NCI-H345 (cell line): ENCODE results near the gene GNL3.
A peak's percentile ranks its signal among the peaks of the same experiment; 100 is the strongest.
"Not testable (repeated sequence)": the region's sequence is repeated elsewhere in the genome, so short reads cannot be mapped to it uniquely, and the experiment has no call there.

Source experiments
- DNase-seq: peaks from one replicate; lab custom pipeline; 2025; lab: John Stamatoyannopoulos, UW

GNL3 gene

GRCh38 chr3:52721002-52721729 is 35.3 kb downstream of the GNL3 start:
- DNase-seq, result no peak

GRCh38 chr3:52721730-52722008 is 35.8 kb downstream of the GNL3 start:
- no peak for DNase-seq

GRCh38 chr3:52722491-52722890 is 36.7 kb downstream of the GNL3 start:
- DNase-seq, result no peak

GRCh38 chr3:52723935-52724334 is 38.1 kb downstream of the GNL3 start:
- DNase-seq, result no peak

GRCh38 chr3:52724511-52724910 is 38.7 kb downstream of the GNL3 start:
- DNase-seq, result no peak

GRCh38 chr3:52728753-52729152 is 42.9 kb downstream of the GNL3 start:
- not testable (repeated sequence) for DNase-seq

GRCh38 chr3:52730681-52731080 is 44.8 kb downstream of the GNL3 start:
- no peak for DNase-seq

GRCh38 chr3:52731590-52731989 is 45.8 kb downstream of the GNL3 start:
- no peak for DNase-seq

GRCh38 chr3:52733256-52733891 is 47.5 kb downstream of the GNL3 start:
- no peak for DNase-seq

- no peak for DNase-seq
Observed at GRCh38 chr3:52739730-52740129, 53.9 kb downstream of the GNL3 start.

- peak; percentile 1 for DNase-seq
Observed at GRCh38 chr3:52742418-52743041, 56.7 kb downstream of the GNL3 start.

- DNase-seq, result no peak
Observed at GRCh38 chr3:52743152-52743551, 57.3 kb downstream of the GNL3 start.

- DNase-seq, result no peak
Observed at GRCh38 chr3:52743721-52744120, 57.9 kb downstream of the GNL3 start.
